Frontal cortex (tissue), 4 donors: Measurements from ENCODE around the gene CLASP1. TPM values are rescaled to one million over a fixed set of nuclear protein-coding genes. Genes with fewer than 3 reads are reported as not detected.
"Not testable (repeated sequence)": the region's sequence is repeated elsewhere in the genome, so short reads cannot be mapped to it uniquely, and the experiment has no call there.

ENCODE experiments used
- DNase-seq, 2 donors: peaks; one replicate each; pipeline ENCODE4 v3.0.0; 2012; ENCODE audit warnings: low spot score in 2 of 2
- FAIRE-seq: peaks from 2 replicates; lab custom pipeline; 2012; peaks lifted over from hg19 to GRCh38; lab: Jason Lieb, UNC
- total RNA-seq: library from RNA; depleted of rRNA; stranded (reverse); fragments of >200 nt; gene quantifications from one replicate; pipeline ENCODE4 v1.2.3, GENCODE V29; 2014
- donor health status: control.
- donor health status: control.
- donor health status: control.

Gene CLASP1
- total RNA-seq, 1 donor from 2014 or later, result 129 TPM

DNA sequence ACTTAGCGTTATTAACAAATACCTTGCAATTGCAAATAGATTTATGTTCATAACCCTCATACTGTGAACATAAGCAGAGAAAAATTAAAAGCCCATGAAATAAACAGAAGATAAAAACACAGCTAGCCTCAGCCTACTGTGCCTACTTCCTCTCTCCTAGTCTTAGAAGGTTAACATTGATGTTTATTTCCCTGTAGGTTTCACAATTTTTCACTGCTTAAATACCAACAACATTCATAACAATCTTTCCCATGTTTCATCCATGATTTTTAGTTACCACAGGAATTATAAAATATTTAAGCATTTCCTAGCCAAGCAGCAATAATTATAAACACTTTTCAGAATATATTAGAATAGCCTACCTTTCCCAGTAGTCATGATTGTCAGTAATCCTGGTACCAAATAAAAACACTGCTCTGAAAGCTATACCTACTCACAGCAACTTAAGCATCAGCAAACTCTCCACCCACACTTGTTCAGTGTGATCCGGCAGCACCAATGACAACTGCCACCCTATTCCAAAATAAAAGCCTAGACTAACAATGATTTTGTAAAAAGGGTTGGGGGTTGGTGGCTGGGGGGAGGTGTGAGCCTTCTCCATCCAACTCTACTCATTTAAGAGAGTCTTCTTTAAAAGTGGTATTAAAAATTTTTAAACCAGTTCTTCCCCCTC lies 159.2 kb downstream of the CLASP1 start:
- no peak for FAIRE-seq
- no peak for DNase-seq

DNA sequence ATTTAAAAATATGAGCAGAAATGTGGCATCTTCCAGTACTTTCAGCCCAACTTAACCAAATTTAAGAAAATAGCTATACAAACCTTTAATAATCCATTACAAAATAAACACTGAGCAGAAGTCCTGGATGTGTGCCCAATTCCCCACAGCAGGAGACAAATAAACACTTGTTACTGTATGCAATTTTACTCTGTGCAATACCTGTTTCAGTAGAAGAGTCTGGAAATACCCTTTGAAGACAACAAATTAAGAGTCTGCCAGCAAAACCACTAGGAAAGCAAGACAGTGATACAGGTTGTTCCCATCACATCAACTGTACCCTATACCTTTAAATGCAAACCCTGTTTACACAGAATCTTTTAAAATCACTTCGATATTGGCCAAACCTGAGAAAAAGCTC lies 160.0 kb downstream of the CLASP1 start:
- DNase-seq (no peak), FAIRE-seq (no peak)

DNA sequence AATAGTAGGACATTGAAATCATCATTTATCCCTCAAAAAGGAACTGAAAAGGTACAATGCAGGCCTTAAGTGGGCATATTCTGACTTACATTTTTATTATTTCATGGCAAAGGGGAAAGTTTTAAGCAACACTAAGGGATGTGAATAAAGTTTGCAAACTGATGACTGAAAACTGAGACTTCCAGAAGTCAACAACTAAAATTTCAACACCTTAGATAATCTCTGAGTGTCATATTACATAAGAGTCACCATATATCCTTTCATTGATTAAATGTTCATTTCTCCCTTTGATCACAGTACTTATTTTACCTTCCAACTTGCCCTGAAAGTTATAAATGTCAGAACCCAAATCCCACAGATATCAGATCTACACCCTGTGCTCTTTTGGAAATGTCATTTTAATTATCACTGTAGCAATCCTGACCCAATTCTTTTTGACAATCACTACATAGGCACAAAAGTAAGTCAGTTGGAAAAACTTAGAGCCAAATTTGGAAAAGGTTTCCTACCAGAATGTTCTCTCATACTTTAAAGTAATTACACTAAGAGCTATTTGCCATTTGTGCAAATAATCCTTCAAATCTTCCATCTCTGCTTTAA lies 163.0 kb downstream of the CLASP1 start:
- DNase-seq, result no peak
- FAIRE-seq, result no peak

DNA sequence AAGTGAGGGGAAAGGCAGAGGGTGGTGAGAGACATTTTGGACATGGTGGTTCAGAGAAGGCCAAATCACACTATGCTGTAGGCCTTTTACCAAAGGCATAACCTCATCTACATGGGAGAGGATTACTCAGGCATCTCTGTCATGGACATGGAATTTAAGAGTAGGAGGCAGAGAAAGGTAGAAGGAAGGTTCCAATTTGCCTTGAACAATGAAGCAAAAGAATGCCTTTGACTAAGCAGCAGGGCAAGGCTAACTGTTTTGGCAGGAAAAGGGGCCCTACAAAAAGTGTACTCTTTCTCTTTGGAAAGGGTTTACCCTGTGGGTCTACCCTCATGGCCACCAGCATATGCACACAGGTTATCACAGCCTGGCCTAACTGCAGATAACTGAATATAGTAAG lies 164.2 kb downstream of the CLASP1 start:
- no peak for DNase-seq

GRCh38 chr2:121483846-121484245 lies 165.4 kb downstream of the CLASP1 start:
- FAIRE-seq, result no peak

More for the DNA sequence above, 164.2 kb downstream of the CLASP1 start:
- no peak for FAIRE-seq

GRCh38 chr2:121483021-121483420 lies 166.2 kb downstream of the CLASP1 start:
- FAIRE-seq (no peak), DNase-seq (no peak)

More at GRCh38 chr2:121483846-121484245, 165.4 kb downstream of the CLASP1 start:
- no peak for DNase-seq

GRCh38 chr2:121480826-121481225 lies 168.4 kb downstream of the CLASP1 start:
- FAIRE-seq (no peak), DNase-seq (no peak)

GRCh38 chr2:121479882-121480522 lies 169.3 kb downstream of the CLASP1 start:
- no peak for FAIRE-seq
- DNase-seq, result no peak

GRCh38 chr2:121478996-121479745 lies 170.1 kb downstream of the CLASP1 start:
- no peak for FAIRE-seq
- no peak for DNase-seq

DNA sequence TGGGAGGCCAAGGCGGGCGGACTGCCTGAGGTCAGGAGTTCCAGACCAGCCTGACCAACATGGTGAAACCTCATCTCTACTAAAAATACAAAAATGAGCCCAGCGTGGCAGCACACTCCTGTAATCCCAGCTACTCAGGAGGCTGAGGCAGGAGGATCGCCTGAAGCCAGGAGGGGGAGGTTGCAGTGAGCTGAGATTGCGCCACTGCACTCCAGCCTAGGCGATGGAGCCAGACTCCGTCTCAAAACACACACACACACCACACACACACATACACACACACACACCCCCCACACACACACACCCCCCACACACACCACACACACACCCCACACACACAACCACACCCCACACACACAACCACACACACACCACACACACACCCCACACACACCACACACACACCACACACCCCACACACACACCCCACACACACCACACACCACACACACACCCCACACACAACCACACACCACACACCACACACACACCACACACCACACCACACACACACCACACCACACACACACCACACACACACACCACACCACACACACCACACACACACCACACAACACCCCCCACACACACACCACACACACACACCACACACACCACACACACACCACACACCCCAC lies 170.8 kb downstream of the CLASP1 start:
- not testable (repeated sequence) for DNase-seq, FAIRE-seq

- peak in 1 of 2 donors; percentile 31 for DNase-seq
- FAIRE-seq, result no peak
Measured at GRCh38 chr2:121476684-121477083, 172.6 kb downstream of the CLASP1 start.

DNA sequence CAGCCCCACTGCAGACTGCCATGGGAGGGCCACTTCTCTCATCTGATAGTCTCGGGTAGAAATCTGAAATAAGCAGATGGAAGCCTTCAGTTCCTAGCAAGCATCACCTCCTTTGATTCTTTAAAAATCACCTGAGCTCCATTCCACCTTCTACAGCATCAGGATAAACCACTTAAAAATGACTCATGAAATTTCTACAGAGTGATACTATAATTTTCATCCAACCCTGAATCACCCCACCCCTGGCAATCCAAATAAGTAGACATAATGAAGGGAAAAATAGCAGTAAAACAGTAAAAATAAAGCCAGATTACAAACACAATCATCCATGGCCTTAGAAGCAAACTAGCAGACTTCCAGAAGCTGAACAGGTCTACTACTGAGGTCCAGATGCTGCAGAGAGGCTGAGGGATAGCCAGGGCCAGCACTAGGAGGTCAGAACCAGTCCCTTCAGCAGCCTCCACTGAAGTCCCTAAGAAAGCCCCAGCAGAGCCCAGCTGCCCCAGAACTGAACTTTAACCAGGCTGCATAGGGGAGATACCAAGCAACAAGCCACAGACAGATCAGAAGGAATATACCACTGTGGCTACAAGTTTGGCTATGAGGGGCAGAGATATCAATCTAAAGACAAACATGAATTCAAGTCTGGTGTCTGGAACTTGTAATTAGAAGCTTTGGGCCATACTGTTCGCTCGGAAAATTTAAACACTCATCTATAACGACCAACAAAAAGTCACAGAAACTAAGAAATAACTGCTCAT lies 173.3 kb downstream of the CLASP1 start:
- DNase-seq (no peak), FAIRE-seq (no peak)

DNA sequence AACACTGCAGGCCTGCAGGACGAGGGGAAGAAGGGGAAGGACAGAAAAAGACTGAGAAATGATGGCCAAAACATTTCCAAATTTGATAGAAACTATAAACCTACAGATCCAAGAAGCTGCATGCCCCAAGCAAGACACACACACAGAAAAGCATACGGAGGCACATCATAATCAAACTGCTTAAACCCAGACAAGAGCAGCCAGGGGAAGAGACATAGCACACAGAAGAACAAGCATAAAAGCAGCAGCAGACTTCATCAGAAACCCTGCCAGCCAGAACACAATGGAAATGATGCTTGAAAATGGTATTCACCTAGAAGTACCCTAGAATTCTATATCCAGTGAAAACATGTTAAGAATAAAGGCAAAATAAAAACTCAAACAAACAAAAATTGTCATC lies 175.8 kb downstream of the CLASP1 start:
- no peak for DNase-seq
- FAIRE-seq, result no peak

- DNase-seq (no peak), FAIRE-seq (no peak)
Measured at GRCh38 chr2:121472470-121472993, 176.7 kb downstream of the CLASP1 start.

- no peak for DNase-seq
- no peak for FAIRE-seq
Measured at GRCh38 chr2:121471532-121472469, 177.5 kb downstream of the CLASP1 start.

- FAIRE-seq (no peak), DNase-seq (no peak)
Measured at GRCh38 chr2:121470917-121471316, 178.3 kb downstream of the CLASP1 start.

DNA sequence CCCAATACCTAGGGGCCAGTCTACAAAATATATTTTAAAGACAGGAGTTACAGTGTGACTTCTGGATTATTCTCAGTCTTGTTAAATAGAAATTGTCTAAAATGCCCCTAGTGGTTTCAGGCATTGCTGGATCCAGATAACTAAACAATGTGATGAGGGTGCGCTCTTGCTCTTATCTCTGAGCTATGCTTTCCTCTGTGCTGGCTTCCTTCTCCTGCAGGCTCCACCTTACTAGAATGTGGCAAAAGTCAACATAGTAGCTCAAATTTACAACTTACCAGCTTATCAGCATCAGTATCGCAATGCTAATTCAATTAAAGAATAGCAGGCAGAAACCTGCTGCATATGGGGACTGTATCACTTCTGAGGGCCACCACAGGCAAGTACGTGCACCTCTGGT lies 179.9 kb downstream of the CLASP1 start:
- no peak for FAIRE-seq
- no peak for DNase-seq

- DNase-seq (no peak), FAIRE-seq (no peak)
Measured at GRCh38 chr2:121468936-121469335, 180.3 kb downstream of the CLASP1 start.
